GM19193 (cell line): Measurements from ENCODE around the gene NR6A1.

Experiments
- POLR2A ChIP-seq: IDR thresholded peaks from 4 replicates; pipeline ENCODE4 v1.6.1; 2011; ENCODE audit not compliant: insufficient read depth, insufficient read length; ENCODE audit errors: extremely low read depth

NR6A1 gene

DNA sequence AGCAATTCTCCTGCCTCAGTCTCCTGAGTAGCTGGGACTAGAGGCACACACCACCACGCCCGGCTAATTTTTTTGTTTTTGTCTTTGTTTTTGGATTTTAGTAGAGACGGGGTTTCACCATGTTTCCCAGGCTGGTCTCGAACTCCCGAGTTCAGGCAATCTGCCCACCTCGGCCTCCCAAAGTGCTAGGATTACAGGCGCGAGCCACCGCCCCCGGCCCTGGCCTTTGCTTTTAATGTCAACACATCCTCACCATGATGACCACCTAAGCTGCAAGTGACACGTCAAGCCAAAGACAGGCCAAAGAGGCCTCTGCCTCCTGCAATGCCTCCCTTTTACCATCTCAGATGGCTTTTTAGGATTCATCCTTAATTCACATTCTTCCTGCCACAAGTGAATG lies 142.4 kb downstream of the NR6A1 start:
- TF ChIP-seq POLR2A, result no peak

- no peak for TF ChIP-seq POLR2A
Observed at GRCh38 chr9:124626276-124626675, 144.8 kb downstream of the NR6A1 start.

GRCh38 chr9:124625087-124625486 lies 146.0 kb downstream of the NR6A1 start:
- TF ChIP-seq POLR2A, result no peak

DNA sequence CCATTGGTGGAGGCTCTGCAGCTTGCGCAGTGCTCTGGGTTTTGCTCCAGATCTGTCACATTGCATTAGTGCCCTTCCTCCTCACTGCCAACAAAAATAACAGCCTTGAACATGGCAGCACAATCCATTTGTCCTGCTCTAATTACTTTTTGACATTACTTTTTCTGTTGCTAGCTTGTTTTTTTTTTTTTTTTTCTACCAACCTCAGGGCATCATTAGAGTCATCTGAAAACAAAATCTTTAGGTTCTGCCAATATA lies 146.4 kb downstream of the NR6A1 start:
- no peak for TF ChIP-seq POLR2A

GRCh38 chr9:124623966-124624734 lies 147.0 kb downstream of the NR6A1 start:
- no peak for TF ChIP-seq POLR2A

DNA sequence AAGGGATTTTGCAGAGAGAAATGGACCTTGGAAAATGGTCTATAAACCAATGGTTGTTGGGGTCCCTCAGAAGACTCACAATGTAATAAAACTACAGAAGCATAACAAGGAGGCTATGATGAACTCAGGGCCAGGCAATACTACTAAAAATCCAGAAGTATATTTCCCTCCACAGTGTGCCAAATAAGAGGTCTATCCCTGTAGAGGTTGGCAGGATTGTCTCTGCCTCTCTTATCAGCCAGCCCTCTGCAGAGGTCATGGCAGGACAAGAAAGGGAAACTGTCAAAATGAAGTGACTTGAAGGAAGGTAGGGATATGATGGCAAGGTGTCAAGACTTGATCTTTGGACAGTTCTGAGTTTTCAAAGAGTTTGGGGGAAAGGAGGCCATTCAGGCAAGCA lies 148.2 kb downstream of the NR6A1 start:
- no peak for TF ChIP-seq POLR2A

- no peak for TF ChIP-seq POLR2A
Observed at GRCh38 chr9:124621371-124622328, 149.5 kb downstream of the NR6A1 start.

DNA sequence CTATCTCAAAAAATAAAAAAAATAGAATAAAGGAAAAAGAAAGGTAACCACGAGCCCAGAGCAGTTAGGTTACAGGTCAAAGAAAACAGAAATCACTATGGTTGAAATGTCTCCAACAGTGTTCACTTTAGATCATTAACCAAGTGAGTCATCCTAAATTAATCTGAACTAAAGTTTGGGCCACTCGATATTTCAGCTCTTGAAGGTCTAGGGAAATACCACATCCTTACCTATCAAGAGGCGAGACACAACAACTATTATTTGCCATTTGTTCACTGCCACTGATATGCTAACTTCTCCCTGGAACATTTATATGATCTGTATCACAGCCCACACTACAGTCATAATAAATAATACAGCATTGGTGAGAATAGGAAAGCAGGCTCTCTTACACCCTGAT lies 152.6 kb downstream of the NR6A1 start:
- TF ChIP-seq POLR2A, result no peak

DNA sequence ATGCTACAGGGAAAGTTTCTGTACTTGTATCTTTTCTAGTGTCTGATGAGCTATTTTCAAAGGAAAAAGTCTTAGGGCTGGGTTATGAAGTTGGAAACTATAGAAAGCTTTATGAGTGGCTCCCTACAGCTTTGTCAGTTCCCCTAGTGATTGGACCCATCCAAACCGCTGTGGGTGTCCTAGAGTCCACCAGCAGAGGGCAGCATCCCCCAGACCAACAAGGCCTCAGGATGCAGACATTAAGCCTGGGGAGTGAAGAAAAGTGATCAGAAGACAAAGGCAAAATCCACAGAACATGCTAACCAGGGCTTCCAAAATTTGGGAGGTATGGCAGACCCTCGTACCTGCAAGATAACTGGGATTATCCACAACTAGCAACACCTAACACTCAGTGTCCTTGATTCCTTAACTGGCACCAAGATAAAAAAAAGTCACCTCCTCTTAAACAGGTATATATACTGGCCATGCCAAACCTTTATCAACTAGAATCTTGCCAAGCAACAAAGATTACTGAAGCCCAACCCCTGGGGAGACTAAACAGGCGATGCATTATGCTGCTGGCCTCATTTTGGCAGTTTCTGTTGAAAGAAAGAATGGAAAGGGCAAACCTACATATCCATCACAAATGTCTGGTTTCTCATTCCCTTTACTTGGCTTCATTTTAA lies 153.5 kb downstream of the NR6A1 start:
- no peak for TF ChIP-seq POLR2A

- no peak for TF ChIP-seq POLR2A
Observed at GRCh38 chr9:124616961-124617360, 154.2 kb downstream of the NR6A1 start.

DNA sequence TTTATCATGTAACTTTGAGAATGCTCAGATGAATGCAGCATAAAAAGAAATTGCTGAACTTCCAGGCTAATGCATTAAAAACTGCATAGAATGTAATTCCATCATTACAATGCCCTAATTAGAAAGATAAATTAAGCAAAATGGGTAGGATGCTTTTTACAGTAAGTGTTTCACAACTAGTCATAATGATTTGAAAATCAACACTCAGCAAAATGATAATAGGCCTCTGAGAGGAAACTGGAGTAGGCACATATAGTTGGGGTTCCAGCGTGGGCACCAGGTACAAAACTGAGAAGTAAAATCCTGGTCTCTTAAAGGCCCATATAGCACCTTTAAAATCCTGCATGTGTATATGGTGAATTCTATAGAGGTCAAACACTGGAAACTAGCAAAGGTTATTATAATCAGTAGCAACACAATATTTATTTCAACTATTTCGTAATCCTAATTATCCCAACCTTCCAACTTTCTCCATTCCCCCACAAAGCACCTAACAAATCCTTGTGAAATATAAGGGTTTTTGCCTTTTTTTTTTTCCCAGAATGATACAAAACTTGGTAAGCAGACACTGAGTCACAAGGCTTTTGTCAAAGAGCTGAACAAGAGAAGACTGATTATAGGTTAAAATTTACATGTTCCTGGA lies 155.9 kb downstream of the NR6A1 start:
- no peak for TF ChIP-seq POLR2A

DNA sequence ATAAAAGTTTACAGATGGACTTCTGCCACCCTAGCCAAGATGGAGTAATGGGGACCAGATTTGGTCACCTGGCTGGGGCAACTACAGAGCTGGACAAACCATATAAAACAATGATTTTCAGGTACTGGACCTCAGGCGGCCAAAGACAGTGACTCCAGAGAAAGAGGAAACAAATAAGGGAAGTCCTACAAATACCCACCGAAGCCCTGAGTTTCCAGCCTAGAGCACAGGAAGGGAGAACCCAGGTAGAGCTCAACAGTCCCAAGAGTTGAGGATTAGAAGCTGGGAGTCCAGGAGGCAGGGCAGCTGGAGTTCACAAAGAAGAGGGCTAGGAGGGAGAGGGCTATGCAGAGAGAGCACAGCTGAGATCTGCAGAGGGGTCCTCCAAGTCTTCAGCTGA lies 157.3 kb downstream of the NR6A1 start:
- TF ChIP-seq POLR2A, result no peak

GRCh38 chr9:124611106-124611505 lies 160.0 kb downstream of the NR6A1 start:
- no peak for TF ChIP-seq POLR2A

- no peak for TF ChIP-seq POLR2A
Observed at GRCh38 chr9:124606027-124606426, 165.1 kb downstream of the NR6A1 start.

DNA sequence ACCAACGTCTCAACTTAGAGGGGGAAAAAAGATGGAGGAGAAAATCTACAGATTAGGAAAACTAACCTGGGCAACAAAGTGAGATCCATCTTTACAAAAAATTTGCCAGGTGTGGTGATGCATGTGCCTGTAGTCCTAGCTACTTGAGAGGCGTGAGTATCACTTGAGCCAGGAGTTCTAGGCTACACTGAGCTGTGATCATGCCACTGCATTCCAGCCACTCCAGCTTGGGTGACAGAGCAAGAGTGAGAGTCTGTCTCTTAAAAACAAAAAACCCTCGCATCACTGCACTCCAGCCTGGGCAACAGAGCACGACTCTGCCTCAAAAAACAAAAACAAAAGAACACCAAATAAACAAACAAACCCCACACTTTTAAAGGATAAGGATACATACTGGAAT lies 165.9 kb downstream of the NR6A1 start:
- TF ChIP-seq POLR2A, result no peak
